Stimulated activated CD4-positive, alpha-beta T cell treated with anti-CD3 and anti-CD28 coated beads, TNF-alpha, amount 100 ng/mL, for 48 hours (primary cell): ENCODE results near the gene BMP5.

Experiments used
- DNase-seq, 3 donors: peaks; one replicate each; pipeline ENCODE4 v3.0.0-alpha.2; 2020; ENCODE audit warnings: low read depth in 3 of 3

The BMP5 gene

DNA sequence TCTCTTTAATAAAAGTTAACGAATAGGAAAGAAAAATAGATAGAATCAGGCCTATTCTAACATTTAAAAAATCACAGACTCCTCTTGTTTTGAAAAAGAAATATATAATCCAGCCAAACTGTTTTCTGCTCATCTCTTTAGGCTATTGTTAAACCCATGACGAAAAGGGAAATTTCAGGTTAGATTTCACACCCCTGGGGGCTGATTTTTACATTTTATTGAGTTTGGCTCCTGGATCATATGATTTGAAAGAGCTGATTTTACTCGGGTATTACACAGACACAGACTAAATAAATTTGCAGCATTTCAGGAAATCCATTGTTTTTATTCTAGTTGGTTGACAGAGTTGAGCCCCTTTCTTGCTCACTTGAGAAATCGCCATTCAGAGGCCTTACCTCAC lies 160.6 kb downstream of the BMP5 start:
- DNase-seq, result no peak

DNA sequence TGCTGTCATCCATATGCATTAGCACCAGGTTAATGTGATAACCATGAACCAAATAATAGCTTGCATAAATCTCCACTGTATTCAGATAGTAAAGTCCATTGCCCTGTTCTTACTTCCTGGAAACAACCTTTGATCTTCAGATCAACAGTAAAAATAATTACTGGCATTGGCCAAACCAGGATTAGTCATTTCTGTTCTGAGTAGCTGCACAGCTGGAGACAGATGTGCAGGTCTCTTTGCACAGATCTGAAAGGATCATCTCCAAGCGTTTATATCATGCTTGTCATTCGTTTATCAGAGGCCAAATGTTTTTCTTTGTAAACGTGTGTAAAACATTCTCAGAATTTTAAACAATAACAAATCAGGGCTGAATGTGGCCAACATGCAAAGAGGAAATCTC lies 162.0 kb downstream of the BMP5 start:
- no peak for DNase-seq

DNA sequence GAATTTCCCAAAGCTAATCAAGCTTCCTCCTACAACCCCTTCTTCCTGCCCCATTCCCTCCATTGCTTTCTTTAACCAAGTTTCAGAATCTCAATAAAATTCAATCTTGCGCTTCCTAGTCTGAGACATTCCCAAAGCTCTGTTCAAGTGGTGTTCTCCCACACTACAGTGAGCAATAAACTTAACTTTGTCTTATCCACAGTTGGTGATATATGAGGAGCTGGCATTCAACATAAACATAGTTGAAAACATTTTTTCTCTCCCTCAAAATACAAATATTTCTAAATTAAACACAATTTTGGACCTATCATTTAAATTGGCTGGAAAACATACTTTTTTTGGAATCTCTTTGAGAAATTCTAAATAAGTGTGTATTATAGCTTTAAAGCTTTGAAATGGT lies 166.7 kb downstream of the BMP5 start:
- DNase-seq, result no peak

DNA sequence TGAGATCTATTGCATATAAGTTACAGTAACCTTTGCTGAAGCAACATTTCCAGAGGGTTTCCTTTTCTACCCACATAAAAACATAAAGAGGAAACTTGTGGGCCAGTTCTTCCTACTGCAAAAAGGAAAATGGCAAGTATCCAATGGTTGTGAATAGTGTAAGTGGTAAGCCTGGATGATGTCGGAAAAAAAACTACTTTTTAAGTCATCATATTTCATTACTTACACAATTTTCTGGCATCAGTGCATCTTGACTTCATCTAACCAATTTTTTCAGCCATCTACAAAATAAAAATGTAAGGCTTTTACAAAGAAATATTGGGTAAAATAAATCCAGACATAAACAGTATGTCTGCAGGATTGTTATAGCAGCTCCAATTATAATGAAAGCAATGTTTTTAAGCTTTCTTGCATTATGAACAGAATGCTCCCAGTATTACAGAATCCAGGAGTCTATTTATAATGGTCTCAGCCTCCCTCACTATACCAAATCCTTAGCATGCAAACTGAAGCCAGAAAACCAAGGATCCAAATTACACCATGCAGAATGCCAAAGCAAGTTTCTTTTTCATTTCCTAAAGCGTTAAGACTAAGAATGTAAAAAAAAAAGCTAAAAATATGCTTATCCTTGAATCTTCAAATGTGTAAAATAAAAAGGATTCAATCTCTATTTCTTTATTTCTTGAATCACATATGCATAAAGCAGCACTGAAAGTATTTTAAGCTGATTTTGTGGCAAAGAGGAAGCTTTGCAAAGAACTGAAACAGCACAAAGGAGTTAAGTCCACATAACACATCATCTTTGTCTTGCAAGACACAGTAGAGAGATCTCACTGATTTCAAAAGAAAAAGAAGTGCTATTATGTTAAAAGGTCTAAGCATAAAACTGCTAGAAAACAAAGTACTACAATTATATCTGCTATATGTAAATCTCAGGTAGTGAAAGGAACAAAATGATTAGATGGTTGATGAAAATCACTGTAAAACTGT lies 169.6 kb downstream of the BMP5 start:
- no peak for DNase-seq

DNA sequence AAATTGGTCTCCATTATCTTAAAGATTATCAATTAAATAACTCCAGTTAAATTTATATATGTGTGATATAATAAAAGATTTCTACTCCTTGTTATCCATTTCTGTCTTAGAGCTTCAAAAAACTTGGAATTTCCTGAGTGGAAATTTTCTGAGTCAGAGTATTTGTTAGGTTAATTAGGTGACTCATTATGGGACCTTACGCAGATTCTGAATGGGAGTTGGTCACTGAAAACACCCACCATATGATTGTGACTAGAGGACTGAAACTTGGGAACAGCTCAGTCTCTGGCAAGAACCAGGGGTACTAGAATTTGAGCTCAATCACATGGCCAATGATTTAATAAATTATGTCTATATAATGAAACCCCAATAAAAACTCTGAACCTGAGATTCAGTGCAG lies 171.0 kb downstream of the BMP5 start:
- no peak for DNase-seq
